ENCODE measurements around the gene DHRS7.

The DHRS7 gene

GRCh38 chr14:60164712-60165546 lies at the start of gene DHRS7:
TSS of gene DHRS7 (minus strand) at chr14:60165398. CDS start at chr14:60165309, 89 bp downstream.
- Histone ChIP-seq H3K27ac (peak within 1 kb of the TSS; percentile 96), H3K4me3 (ENCODE audit: low read depth in 1 of 2, low read length in 1 of 2) (peak within 1 kb of the TSS; percentile 89 to 95), H3K4me1 (ENCODE audit: control insufficient read depth in 1 of 2, insufficient read depth in 1 of 2, low read depth in 1 of 2, low read length in 1 of 2) (peaks cover 51 to 55% of the 10 kb centered on the region in 2 experiments), H3K36me3 (peaks cover 8% of the 10 kb centered on the region), H3K9me3 (no peaks in the 10 kb centered on the region), H3K27me3 (no peaks in the 10 kb centered on the region)
- TF ChIP-seq CTCF (IDR thresholded peaks at IDR 0.05) = peak; percentile 87

- Histone ChIP-seq H3K4me3 (ENCODE audit: low read depth in 1 of 2, low read length in 1 of 2) (no peak overlapping the region), H3K4me1 (ENCODE audit: control insufficient read depth in 1 of 2, insufficient read depth in 1 of 2, low read depth in 1 of 2, low read length in 1 of 2) (no peaks in the 10 kb centered on the region), H3K27ac (no peak overlapping the region), H3K9me3 (no peaks in the 10 kb centered on the region), H3K27me3 (no peaks in the 10 kb centered on the region), H3K36me3 (no peaks in the 10 kb centered on the region)
- TF ChIP-seq CTCF (IDR thresholded peaks at IDR 0.05) = no peak
Observed at GRCh38 chr14:60214415-60215126, 49.4 kb upstream of the DHRS7 start.

GRCh38 chr14:60214003-60214402 lies 48.8 kb upstream of the DHRS7 start:
- Histone ChIP-seq H3K4me3 (ENCODE audit: low read depth in 1 of 2, low read length in 1 of 2) (no peak overlapping the region), H3K36me3 (no peaks in the 10 kb centered on the region), H3K9me3 (no peaks in the 10 kb centered on the region), H3K4me1 (ENCODE audit: control insufficient read depth in 1 of 2, insufficient read depth in 1 of 2, low read depth in 1 of 2, low read length in 1 of 2) (no peaks in the 10 kb centered on the region), H3K27me3 (no peaks in the 10 kb centered on the region), H3K27ac (no peak overlapping the region)
- TF ChIP-seq CTCF (IDR thresholded peaks at IDR 0.05) = no peak

GRCh38 chr14:60212503-60213371 lies 47.5 kb upstream of the DHRS7 start:
- no peaks in the 10 kb centered on the region for H3K9me3 ChIP-seq
- TF ChIP-seq CTCF (IDR thresholded peaks at IDR 0.05) = no peak
- no peaks in the 10 kb centered on the region for H3K36me3 ChIP-seq
- no peak overlapping the region for H3K4me3 ChIP-seq (ENCODE audit: low read depth in 1 of 2, low read length in 1 of 2)
- H3K4me1 ChIP-seq (ENCODE audit: control insufficient read depth in 1 of 2, insufficient read depth in 1 of 2, low read depth in 1 of 2, low read length in 1 of 2) = no peaks in the 10 kb centered on the region
- H3K27me3 ChIP-seq = no peaks in the 10 kb centered on the region
- H3K27ac ChIP-seq = no peak overlapping the region

GRCh38 chr14:60211153-60211552 lies 46.0 kb upstream of the DHRS7 start:
- no peak overlapping the region for H3K4me3 ChIP-seq (ENCODE audit: low read depth in 1 of 2, low read length in 1 of 2)
- no peaks in the 10 kb centered on the region for H3K36me3 ChIP-seq
- no peak for TF ChIP-seq CTCF (IDR thresholded peaks at IDR 0.05)
- H3K9me3 ChIP-seq = no peaks in the 10 kb centered on the region
- peaks cover 0 to 5% of the 10 kb centered on the region in 2 experiments for H3K4me1 ChIP-seq (ENCODE audit: control insufficient read depth in 1 of 2, insufficient read depth in 1 of 2, low read depth in 1 of 2, low read length in 1 of 2)
- H3K27me3 ChIP-seq = no peaks in the 10 kb centered on the region
- no peak overlapping the region for H3K27ac ChIP-seq

All from neutrophil (primary cell).